Uterus (tissue), 4 donors: ENCODE data around the gene LINC01488. TPM values are rescaled to one million over a fixed set of nuclear protein-coding genes. Genes with fewer than 3 reads are reported as not detected.

Source experiments
- DNase-seq, 2 donors: peaks; one replicate each; pipeline ENCODE4 v3.0.0-alpha.2; 2019 to 2020
- H3K27ac ChIP-seq, 2 donors: fragments of 200-600 bp; sonication (generic); 1 replicate in 1 of 2; 2 replicates in 1 of 2; pipeline ENCODE4 v1.5.1; 2016 to 2018
- H3K27me3 ChIP-seq, 2 donors: fragments of 200-600 bp; sonication (generic); one replicate each; pipeline ENCODE4 v1.5.1; 2018 to 2019; ENCODE audit warnings: control low read depth in 1 of 2
- H3K36me3 ChIP-seq, 2 donors: fragments of 200-600 bp; sonication (generic); one replicate each; pipeline ENCODE4 v1.5.1; 2019; ENCODE audit warnings: control low read depth in 1 of 2
- H3K4me1 ChIP-seq, 2 donors: fragments of 200-600 bp; sonication (generic); one replicate each; pipeline ENCODE4 v1.5.1; 2018 to 2019; ENCODE audit warnings: control low read depth in 1 of 2
- H3K4me3 ChIP-seq, 2 donors: fragments of 200-600 bp; sonication (generic); 1 replicate in 1 of 2; 2 replicates in 1 of 2; pipeline ENCODE4 v1.5.1; 2018 to 2019; ENCODE audit warnings: mild to moderate bottlenecking in 1 of 2
- H3K9me3 ChIP-seq, 2 donors: fragments of 200-600 bp; sonication (generic); one replicate each; pipeline ENCODE4 v1.5.1; 2019; ENCODE audit warnings: control low read depth in 1 of 2
- POLR2A ChIP-seq, 2 donors: fragments of 450-650 bp; IDR thresholded peaks; one replicate each; pipeline ENCODE4 v1.6.1; 2016; ENCODE audit warnings: antibody characterized with exemption in 2 of 2, mild to moderate bottlenecking in 1 of 2, moderate library complexity in 1 of 2
- intact Hi-C: fragments of 100-400 bp; cut with DNase I; formaldehyde crosslinking; loops from one replicate; pipeline ENCODE4 v1.15.1; 2023; ENCODE audit warnings: low total_unique reads
- total RNA-seq, 4 donors: library from RNA; depleted of rRNA in 3 of 4; stranded (reverse); fragments of >200 nt in 3 of 4; gene quantifications; one replicate each; pipeline versions ENCODE4 v1.1.0 to v1.2.4, GENCODE V29; 2014 to 2023
- TF ChIP-seq, protein P1 (sequence below), 4 experiments: fragments of 200-600 bp in 2 of 4; fragments of 450-650 bp in 2 of 4; sonication (generic) in 2 of 4; IDR thresholded peaks; one replicate each; pipeline ENCODE4 v1.5.1; 2016 to 2019; ENCODE audit warnings: antibody characterized with exemption in 4 of 4, mild to moderate bottlenecking in 2 of 4, moderate library complexity in 1 of 4
- donor health status: DM: yes; HTN: yes; CAD: no.

Gene LINC01488
- total RNA-seq, 4 donors from 2014 or later = not detected

DNA sequence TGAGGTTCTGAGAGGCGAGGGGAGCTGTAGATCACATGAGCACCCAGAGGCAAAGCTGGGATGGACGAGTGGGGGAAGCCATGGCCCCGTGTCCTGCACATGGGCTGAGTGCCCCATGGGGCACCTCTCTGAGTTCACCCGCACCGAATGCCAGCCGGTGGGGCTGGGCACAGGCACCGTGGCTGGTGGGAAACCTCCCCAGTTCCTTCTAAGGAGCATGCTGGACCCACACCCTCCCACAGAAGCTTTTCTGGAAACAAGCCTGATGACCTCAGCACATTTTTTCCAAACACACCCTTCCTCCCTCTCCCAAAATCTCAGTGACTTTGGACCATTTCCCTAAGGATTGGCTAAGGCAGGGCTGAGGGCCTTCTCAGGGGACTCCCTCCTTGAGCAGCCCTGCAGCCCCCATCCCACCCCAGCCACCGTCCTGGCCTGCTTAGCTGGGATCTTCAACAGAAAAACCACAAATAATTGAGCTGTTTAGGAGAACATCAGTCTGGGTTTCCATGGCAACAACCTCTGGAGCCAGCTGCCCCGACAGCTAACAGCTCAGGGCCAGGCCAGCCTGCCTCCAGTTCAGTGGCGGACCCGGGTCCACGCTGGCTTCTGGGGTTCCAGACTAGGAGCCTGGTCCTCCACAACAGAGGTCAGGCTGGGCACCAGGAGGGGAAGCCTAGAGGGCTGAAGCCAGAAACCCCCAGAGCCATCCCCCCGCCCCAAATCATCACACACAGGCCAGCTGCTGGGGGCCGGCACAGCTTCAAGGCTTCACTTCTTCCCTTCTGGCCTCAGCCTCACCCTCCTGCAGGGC lies 18.1 kb upstream of the LINC01488 start:
- Histone ChIP-seq H3K36me3 (no peaks in the 10 kb centered on the region), H3K4me1 (peaks cover 0 to 12% of the 10 kb centered on the region in 2 donors), H3K9me3 (peaks cover 0 to 3% of the 10 kb centered on the region in 2 donors), H3K27ac (peak overlapping the region in 1 of 2 donors; percentile 25), H3K27me3 (no peaks in the 10 kb centered on the region), H3K4me3 (no peak overlapping the region)
- TF ChIP-seq, protein P1, sequence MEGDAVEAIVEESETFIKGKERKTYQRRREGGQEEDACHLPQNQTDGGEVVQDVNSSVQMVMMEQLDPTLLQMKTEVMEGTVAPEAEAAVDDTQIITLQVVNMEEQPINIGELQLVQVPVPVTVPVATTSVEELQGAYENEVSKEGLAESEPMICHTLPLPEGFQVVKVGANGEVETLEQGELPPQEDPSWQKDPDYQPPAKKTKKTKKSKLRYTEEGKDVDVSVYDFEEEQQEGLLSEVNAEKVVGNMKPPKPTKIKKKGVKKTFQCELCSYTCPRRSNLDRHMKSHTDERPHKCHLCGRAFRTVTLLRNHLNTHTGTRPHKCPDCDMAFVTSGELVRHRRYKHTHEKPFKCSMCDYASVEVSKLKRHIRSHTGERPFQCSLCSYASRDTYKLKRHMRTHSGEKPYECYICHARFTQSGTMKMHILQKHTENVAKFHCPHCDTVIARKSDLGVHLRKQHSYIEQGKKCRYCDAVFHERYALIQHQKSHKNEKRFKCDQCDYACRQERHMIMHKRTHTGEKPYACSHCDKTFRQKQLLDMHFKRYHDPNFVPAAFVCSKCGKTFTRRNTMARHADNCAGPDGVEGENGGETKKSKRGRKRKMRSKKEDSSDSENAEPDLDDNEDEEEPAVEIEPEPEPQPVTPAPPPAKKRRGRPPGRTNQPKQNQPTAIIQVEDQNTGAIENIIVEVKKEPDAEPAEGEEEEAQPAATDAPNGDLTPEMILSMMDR (IDR thresholded peaks at IDR 0.05) = no peak
- TF ChIP-seq POLR2A (IDR thresholded peaks at IDR 0.05) = no peak
- peak in 1 of 2 donors; percentile 41 for DNase-seq
- intact Hi-C loops = no loop called here

DNA sequence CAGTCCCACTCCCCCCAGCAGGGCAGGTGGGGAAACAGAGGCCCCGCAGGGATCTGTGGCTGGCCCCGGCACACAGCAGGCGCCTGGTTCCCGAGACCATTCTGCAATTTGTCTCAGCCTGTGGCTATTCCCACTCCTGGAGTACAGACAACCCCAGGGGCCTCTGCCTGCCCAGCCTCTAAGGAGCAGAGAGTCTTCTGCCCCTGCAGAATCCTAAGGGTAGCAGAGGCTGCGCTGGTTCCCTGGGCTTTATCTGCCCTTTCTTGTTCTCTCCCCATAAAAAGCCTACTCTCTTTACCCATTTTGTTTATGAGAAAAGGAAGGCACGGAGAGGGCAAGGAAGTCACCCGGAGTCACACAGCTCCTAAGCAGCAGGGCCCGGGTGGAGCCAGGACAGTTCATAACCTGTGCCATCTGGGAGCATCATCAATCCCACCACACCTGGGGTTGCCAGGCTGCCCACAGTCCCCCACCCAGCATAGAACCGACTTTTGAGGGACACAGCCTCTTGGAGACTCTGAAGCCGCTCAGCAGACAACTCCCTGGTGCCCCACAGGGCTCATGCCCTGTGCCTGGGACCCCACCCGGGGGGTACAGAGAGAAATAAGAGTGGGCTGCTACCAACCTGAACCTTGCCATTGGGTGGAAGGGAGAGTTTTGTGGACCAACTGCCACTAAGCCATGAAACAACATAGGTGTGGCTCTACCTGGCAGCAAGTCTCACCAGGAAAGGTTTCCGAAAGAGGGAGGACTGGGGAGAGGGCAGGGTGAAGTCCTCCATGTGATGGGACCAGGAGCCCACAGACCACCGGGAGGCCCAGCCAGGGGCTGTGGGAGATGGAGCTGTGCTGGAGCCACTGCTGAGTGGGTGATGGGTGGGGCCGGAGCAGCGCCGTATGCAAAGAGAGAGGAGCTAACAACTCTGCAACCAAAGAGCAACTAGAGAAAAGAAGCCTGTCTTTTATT lies 17.2 kb upstream of the LINC01488 start:
- peak overlapping the region in 1 of 2 donors; percentile 25 for H3K27ac ChIP-seq
- intact Hi-C loops = no loop called here

DNA sequence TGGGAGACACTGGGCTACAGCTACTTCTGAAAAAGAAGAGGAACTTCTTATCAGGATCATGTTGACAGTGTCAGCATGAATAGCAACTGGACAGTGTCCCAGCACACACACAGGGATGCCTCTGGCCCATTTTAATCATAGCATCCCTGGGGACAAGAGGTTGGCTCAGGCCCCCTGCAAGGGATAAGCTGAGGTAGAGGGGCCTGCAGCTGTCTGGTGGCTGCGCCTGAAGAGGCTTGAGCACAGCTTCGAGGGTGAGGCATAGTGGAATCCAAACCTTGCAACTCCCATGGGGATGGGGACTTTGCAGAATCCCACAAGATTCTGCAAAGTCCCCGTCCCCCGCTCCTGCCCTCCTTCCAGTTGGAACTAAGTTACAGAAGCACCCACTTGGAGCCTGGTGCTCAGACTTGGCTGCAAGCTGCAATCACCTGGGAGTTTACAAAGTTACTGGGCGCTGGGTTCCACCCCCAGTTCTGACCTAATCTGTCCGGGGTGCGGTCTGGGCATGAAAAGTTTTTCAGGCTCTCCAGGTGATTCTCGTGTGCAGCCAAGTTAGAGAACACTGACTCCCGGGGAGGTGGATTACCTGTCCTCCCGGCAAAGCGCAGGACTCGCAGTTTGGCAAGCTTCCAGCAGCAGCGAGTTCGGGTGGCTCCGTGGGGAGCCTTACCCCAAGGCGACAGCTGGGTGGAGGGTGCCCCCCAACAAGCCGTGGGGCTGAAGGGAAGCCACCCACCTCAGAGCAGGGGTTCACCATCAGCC lies 16.0 kb upstream of the LINC01488 start:
- H3K36me3 ChIP-seq = no peaks in the 10 kb centered on the region
- intact Hi-C loops = no loop called here

More for the DNA sequence above, 17.2 kb upstream of the LINC01488 start:
- H3K27me3 ChIP-seq = no peaks in the 10 kb centered on the region
- peaks cover 0 to 12% of the 10 kb centered on the region in 2 donors for H3K4me1 ChIP-seq
- H3K9me3 ChIP-seq = peaks cover 0 to 3% of the 10 kb centered on the region in 2 donors
- H3K4me3 ChIP-seq = no peak overlapping the region
- no peak for DNase-seq
- no peak for TF ChIP-seq POLR2A (IDR thresholded peaks at IDR 0.05)
- TF ChIP-seq, protein P1 (IDR thresholded peaks at IDR 0.05) = no peak
- H3K36me3 ChIP-seq = no peaks in the 10 kb centered on the region

DNA sequence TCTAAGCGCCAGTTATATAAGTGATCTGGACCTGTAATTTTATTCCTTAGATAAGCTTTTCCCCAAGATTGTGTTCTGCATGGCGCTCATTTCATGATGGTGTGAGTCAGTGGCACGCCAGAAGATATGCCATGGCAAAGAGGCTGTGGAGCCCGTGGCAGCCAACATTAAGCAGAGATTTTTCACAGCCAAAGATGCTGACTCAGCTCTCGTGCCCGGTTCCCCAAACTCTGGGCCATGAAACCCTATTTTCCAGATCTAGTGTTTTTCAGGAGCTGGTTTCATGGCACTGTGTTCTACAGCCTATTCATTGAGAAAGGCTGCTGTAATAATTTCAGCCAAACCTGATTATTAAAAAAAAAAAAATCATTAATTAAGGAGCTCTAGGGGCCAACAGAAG lies 15.4 kb upstream of the LINC01488 start:
- DNase-seq = no peak
- no peak overlapping the region for H3K4me3 ChIP-seq
- TF ChIP-seq, protein P1 (IDR thresholded peaks at IDR 0.05) = no peak
- TF ChIP-seq POLR2A (IDR thresholded peaks at IDR 0.05) = no peak
- H3K9me3 ChIP-seq = peaks cover 0 to under 1% of the 10 kb centered on the region in 2 donors
- no peak overlapping the region for H3K27ac ChIP-seq
- H3K4me1 ChIP-seq = peaks cover 0 to 12% of the 10 kb centered on the region in 2 donors
- H3K36me3 ChIP-seq = no peaks in the 10 kb centered on the region
- intact Hi-C loops = no loop called here
- no peaks in the 10 kb centered on the region for H3K27me3 ChIP-seq

More for the DNA sequence above, 16.0 kb upstream of the LINC01488 start:
- TF ChIP-seq, protein P1 (IDR thresholded peaks at IDR 0.05) = no peak
- no peak for TF ChIP-seq POLR2A (IDR thresholded peaks at IDR 0.05)
- DNase-seq = no peak
- no peak overlapping the region for H3K27ac ChIP-seq
- no peak overlapping the region for H3K4me3 ChIP-seq
- peaks cover 0 to 3% of the 10 kb centered on the region in 2 donors for H3K9me3 ChIP-seq
- H3K4me1 ChIP-seq = peaks cover 0 to 12% of the 10 kb centered on the region in 2 donors
- no peaks in the 10 kb centered on the region for H3K27me3 ChIP-seq
